ENCODE data around the gene UNC79. TPM values are rescaled to one million over a fixed set of nuclear protein-coding genes. Genes with fewer than 3 reads are reported as not detected.

The UNC79 gene
- total and polyA plus RNA-seq, 2 donors from 2014 or later = 0.56 to 0.79 TPM

- H3K9me3 ChIP-seq (ENCODE audit: control insufficient read depth in 2 of 3, insufficient read depth in 1 of 3, low read length in 3 of 3) = peaks cover 0 to 4% (median 0%) of the 10 kb centered on the region in 3 donors
- no peak for DNase-seq
- intact Hi-C loops (cut with DNase I) = no loop called here
- H3K4me1 ChIP-seq (ENCODE audit: control insufficient read depth in 2 of 3, insufficient read depth in 2 of 3, low read depth in 1 of 3, low read length in 3 of 3) = no peaks in the 10 kb centered on the region
- no peak overlapping the region for H3K27ac ChIP-seq (ENCODE audit: low read depth in 2 of 2, low read length in 2 of 2)
- FAIRE-seq = no peak
- H3K4me3 ChIP-seq (ENCODE audit: low read length in 3 of 3) = no peak overlapping the region
- no peaks in the 10 kb centered on the region for H3K36me3 ChIP-seq (ENCODE audit: control insufficient read depth in 2 of 3, insufficient read depth in 3 of 3, low read length in 3 of 3)
- no peaks in the 10 kb centered on the region for H3K27me3 ChIP-seq (ENCODE audit: control insufficient read depth, insufficient read depth, low read length)
- H3K9ac ChIP-seq (ENCODE audit: low read length in 3 of 3) = no peak overlapping the region
- no peak for TF ChIP-seq CTCF (IDR thresholded peaks at IDR 0.05; ENCODE audit: borderline replicate concordance, extremely low read depth, insufficient read depth)
Measured at GRCh38 chr14:93396456-93396855, 34.3 kb upstream of the UNC79 start.

GRCh38 chr14:93398491-93398890 is 32.2 kb upstream of the UNC79 start:
- no peaks in the 10 kb centered on the region for H3K27me3 ChIP-seq (ENCODE audit: control insufficient read depth, insufficient read depth, low read length)
- H3K36me3 ChIP-seq (ENCODE audit: control insufficient read depth in 2 of 3, insufficient read depth in 3 of 3, low read length in 3 of 3) = no peaks in the 10 kb centered on the region
- DNase-seq (no peak), FAIRE-seq (no peak)
- intact Hi-C loops (cut with DNase I) = no loop called here
- TF ChIP-seq CTCF (IDR thresholded peaks at IDR 0.05; ENCODE audit: borderline replicate concordance, extremely low read depth, insufficient read depth) = no peak
- H3K27ac ChIP-seq (ENCODE audit: low read depth in 2 of 2, low read length in 2 of 2) = no peak overlapping the region
- no peak overlapping the region for H3K4me3 ChIP-seq (ENCODE audit: low read length in 3 of 3)
- no peaks in the 10 kb centered on the region for H3K4me1 ChIP-seq (ENCODE audit: control insufficient read depth in 2 of 3, insufficient read depth in 2 of 3, low read depth in 1 of 3, low read length in 3 of 3)
- H3K9me3 ChIP-seq (ENCODE audit: control insufficient read depth in 2 of 3, insufficient read depth in 1 of 3, low read length in 3 of 3) = peaks cover 0 to 4% (median 0%) of the 10 kb centered on the region in 3 donors
- H3K9ac ChIP-seq (ENCODE audit: low read length in 3 of 3) = no peak overlapping the region

- H3K4me3 ChIP-seq (ENCODE audit: low read length in 3 of 3) = no peak overlapping the region
- TF ChIP-seq CTCF (IDR thresholded peaks at IDR 0.05; ENCODE audit: borderline replicate concordance, extremely low read depth, insufficient read depth) = no peak
- no peaks in the 10 kb centered on the region for H3K27me3 ChIP-seq (ENCODE audit: control insufficient read depth, insufficient read depth, low read length)
- DNase-seq = no peak
- no peaks in the 10 kb centered on the region for H3K4me1 ChIP-seq (ENCODE audit: control insufficient read depth in 2 of 3, insufficient read depth in 2 of 3, low read depth in 1 of 3, low read length in 3 of 3)
- FAIRE-seq = no peak
- H3K36me3 ChIP-seq (ENCODE audit: control insufficient read depth in 2 of 3, insufficient read depth in 3 of 3, low read length in 3 of 3) = no peaks in the 10 kb centered on the region
- no peak overlapping the region for H3K27ac ChIP-seq (ENCODE audit: low read depth in 2 of 2, low read length in 2 of 2)
- no peak overlapping the region for H3K9ac ChIP-seq (ENCODE audit: low read length in 3 of 3)
- intact Hi-C loops (cut with DNase I) = no loop called here
- no peaks in the 10 kb centered on the region for H3K9me3 ChIP-seq (ENCODE audit: control insufficient read depth in 2 of 3, insufficient read depth in 1 of 3, low read length in 3 of 3)
Measured at GRCh38 chr14:93402951-93403350, 27.8 kb upstream of the UNC79 start.

GRCh38 chr14:93410021-93410420 is 20.7 kb upstream of the UNC79 start:
- Histone ChIP-seq H3K4me3 (ENCODE audit: low read length in 3 of 3) (no peak overlapping the region), H3K27me3 (ENCODE audit: control insufficient read depth, insufficient read depth, low read length) (no peaks in the 10 kb centered on the region), H3K4me1 (ENCODE audit: control insufficient read depth in 2 of 3, insufficient read depth in 2 of 3, low read depth in 1 of 3, low read length in 3 of 3) (no peaks in the 10 kb centered on the region), H3K36me3 (ENCODE audit: control insufficient read depth in 2 of 3, insufficient read depth in 3 of 3, low read length in 3 of 3) (no peaks in the 10 kb centered on the region), H3K9me3 (ENCODE audit: control insufficient read depth in 2 of 3, insufficient read depth in 1 of 3, low read length in 3 of 3) (peaks cover 0 to 7% (median 0%) of the 10 kb centered on the region in 3 donors), H3K27ac (ENCODE audit: low read depth in 2 of 2, low read length in 2 of 2) (no peak overlapping the region), H3K9ac (ENCODE audit: low read length in 3 of 3) (no peak overlapping the region)
- FAIRE-seq (no peak), DNase-seq (no peak)
- intact Hi-C loops (cut with DNase I) = no loop called here
- TF ChIP-seq CTCF (IDR thresholded peaks at IDR 0.05; ENCODE audit: borderline replicate concordance, extremely low read depth, insufficient read depth) = no peak
